ENCODE data around the gene SLC23A2. TPM values are rescaled to one million over a fixed set of nuclear protein-coding genes. Genes with fewer than 3 reads are reported as not detected.

SLC23A2 gene
- polyA plus RNA-seq, 1 donor from 2014 or later, result 38.3 TPM

- Histone ChIP-seq H3K9me3 (ENCODE audit: low read length) (no peaks in the 10 kb centered on the region), H4K20me1 (ENCODE audit: insufficient read depth) (no peaks in the 10 kb centered on the region), H3K79me2 (replicated peaks; ENCODE audit: insufficient read depth, low read length) (no peaks in the 10 kb centered on the region), H3K27ac (ENCODE audit: low read length) (no peak overlapping the region), H3K9me2 (ENCODE audit: insufficient read depth, low read length) (no peaks in the 10 kb centered on the region), H3K9ac (ENCODE audit: low read length) (no peak overlapping the region), H3K4me2 (ENCODE audit: low read length) (no peak overlapping the region), H2AFZ (ENCODE audit: low read depth, low read length) (no peak overlapping the region), H3K36me3 (ENCODE audit: insufficient read depth, low read length) (no peaks in the 10 kb centered on the region), H3K27me3 (ENCODE audit: insufficient read depth, low read depth, low read length) (no peaks in the 10 kb centered on the region), H3K4me3 (ENCODE audit: low read length) (no peak overlapping the region), H3F3A (ENCODE audit: insufficient read depth, low read length, poor library complexity, severe bottlenecking) (no peaks in the 10 kb centered on the region)
- TF ChIP-seq TAF1 (IDR thresholded peaks at IDR 0.05; ENCODE audit: low read depth) (no peak), RAD21 (conservative IDR thresholded peaks at IDR 0.05) (no peak), POLR2AphosphoS5 (IDR thresholded peaks at IDR 0.05) (no peak), EP300 (conservative IDR thresholded peaks at IDR 0.05; ENCODE audit: poor library complexity, severe bottlenecking) (no peak), SMC3 (conservative IDR thresholded peaks at IDR 0.05; ENCODE audit: poor library complexity) (no peak)
These were observed 54.3 kb downstream of the SLC23A2 start for GRCh38 chr20:4946986-4947385.

- no peaks in the 10 kb centered on the region for H3F3A ChIP-seq (ENCODE audit: insufficient read depth, low read length, poor library complexity, severe bottlenecking)
- TF ChIP-seq EZH2 (IDR thresholded peaks at IDR 0.05; ENCODE audit: borderline replicate concordance, insufficient read depth, low read length, poor library complexity, severe bottlenecking) (no peak), EP300 (conservative IDR thresholded peaks at IDR 0.05; ENCODE audit: poor library complexity, severe bottlenecking) (no peak), REST (IDR thresholded peaks at IDR 0.05; ENCODE audit: borderline replicate concordance) (no peak), MXI1 (conservative IDR thresholded peaks at IDR 0.05; ENCODE audit: poor library complexity, severe bottlenecking) (no peak), TAF1 (IDR thresholded peaks at IDR 0.05; ENCODE audit: low read depth) (no peak), POLR2AphosphoS5 (IDR thresholded peaks at IDR 0.05) (no peak), CTCF (IDR thresholded peaks at IDR 0.05; ENCODE audit: poor library complexity, severe bottlenecking) (no peak), RAD21 (conservative IDR thresholded peaks at IDR 0.05) (no peak), SMC3 (conservative IDR thresholded peaks at IDR 0.05; ENCODE audit: poor library complexity) (no peak)
- no peak overlapping the region for H3K4me3 ChIP-seq (ENCODE audit: low read length)
- no peaks in the 10 kb centered on the region for H3K27me3 ChIP-seq (ENCODE audit: insufficient read depth, low read depth, low read length)
- H3K9me2 ChIP-seq (ENCODE audit: insufficient read depth, low read length), result no peaks in the 10 kb centered on the region
- no peaks in the 10 kb centered on the region for H4K20me1 ChIP-seq (ENCODE audit: insufficient read depth)
- H3K79me2 ChIP-seq (replicated peaks; ENCODE audit: insufficient read depth, low read length), result no peaks in the 10 kb centered on the region
- no peak overlapping the region for H3K4me2 ChIP-seq (ENCODE audit: low read length)
- H3K27ac ChIP-seq (ENCODE audit: low read length), result no peak overlapping the region
- H3K9me3 ChIP-seq (ENCODE audit: low read length), result no peaks in the 10 kb centered on the region
- no peak overlapping the region for H2AFZ ChIP-seq (ENCODE audit: low read depth, low read length)
- H3K9ac ChIP-seq (ENCODE audit: low read length), result no peak overlapping the region
- H3K36me3 ChIP-seq (ENCODE audit: insufficient read depth, low read length), result no peaks in the 10 kb centered on the region
These were observed 54.7 kb downstream of the SLC23A2 start for GRCh38 chr20:4946585-4946984.

Measured in neural cell (in vitro differentiated cells).